ENCODE measurements around the gene TMEM63C.

- TF ChIP-seq EP300 (IDR thresholded peaks at IDR 0.05) (no peak), POLR2A (IDR thresholded peaks at IDR 0.05) (no peak), POLR2AphosphoS5 (IDR thresholded peaks at IDR 0.05) (no peak)
- TF ChIP-seq, protein P1, sequence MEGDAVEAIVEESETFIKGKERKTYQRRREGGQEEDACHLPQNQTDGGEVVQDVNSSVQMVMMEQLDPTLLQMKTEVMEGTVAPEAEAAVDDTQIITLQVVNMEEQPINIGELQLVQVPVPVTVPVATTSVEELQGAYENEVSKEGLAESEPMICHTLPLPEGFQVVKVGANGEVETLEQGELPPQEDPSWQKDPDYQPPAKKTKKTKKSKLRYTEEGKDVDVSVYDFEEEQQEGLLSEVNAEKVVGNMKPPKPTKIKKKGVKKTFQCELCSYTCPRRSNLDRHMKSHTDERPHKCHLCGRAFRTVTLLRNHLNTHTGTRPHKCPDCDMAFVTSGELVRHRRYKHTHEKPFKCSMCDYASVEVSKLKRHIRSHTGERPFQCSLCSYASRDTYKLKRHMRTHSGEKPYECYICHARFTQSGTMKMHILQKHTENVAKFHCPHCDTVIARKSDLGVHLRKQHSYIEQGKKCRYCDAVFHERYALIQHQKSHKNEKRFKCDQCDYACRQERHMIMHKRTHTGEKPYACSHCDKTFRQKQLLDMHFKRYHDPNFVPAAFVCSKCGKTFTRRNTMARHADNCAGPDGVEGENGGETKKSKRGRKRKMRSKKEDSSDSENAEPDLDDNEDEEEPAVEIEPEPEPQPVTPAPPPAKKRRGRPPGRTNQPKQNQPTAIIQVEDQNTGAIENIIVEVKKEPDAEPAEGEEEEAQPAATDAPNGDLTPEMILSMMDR (IDR thresholded peaks at IDR 0.05) = no peak
Measured at GRCh38 chr14:77306851-77307496, 125.4 kb downstream of the TMEM63C start.
